Fibroblast of lung (primary cell): Measurements from ENCODE around the gene TRIM62.

Source experiments
- EZH2 ChIP-seq: IDR thresholded peaks from 2 replicates; pipeline ENCODE4 v1.5.1; 2012; ENCODE audit warnings: low read length, control low read depth, mild to moderate bottlenecking; ENCODE audit errors: missing control alignments
- TF ChIP-seq, protein P1 (sequence below), 2 donors: IDR thresholded peaks in 1 of 2; conservative IDR thresholded peaks in 1 of 2; 1 replicate in 1 of 2; 2 replicates in 1 of 2; pipeline ENCODE4 v1.5.1; 2011 to 2012; ENCODE audit warnings: low read length in 2 of 2, control low read depth in 1 of 2, inconsistent platforms in 1 of 2, low read depth in 1 of 2, mild to moderate bottlenecking in 1 of 2

DNA sequence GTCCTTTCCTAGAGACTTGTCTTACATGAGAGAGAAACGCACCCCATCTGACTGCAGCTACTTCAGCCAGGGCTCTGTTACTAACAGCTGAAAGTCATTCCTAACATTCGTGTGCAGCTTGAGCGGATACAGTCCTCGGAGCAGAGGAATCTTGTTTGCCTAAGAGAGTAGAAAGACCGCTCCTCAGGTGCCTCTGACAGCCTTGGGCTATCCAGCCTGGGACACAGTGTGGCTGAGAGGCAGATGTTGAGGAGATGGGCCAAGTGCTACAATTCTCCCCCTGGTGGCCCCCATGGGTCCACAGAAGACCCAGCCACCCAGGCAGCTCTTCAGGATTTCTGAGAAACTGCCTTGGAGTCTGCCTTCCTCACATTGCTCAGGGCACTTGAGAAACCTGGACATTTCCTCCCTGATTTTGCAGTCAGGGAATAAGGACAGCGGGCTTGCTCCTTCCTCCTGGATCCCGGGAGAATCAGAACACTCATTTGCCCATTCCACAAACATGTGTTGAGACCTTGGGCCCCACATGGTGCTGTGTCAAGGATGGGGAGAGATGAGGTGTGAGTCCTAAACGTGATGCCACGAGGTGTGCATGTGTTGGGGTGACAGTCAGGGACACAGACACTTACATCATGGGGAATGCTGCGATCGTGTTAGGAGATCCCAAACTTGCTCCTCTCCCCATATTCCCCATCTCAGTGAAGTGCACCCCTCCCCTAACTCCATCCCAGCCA lies 13.1 kb downstream of the TRIM62 start:
- TF ChIP-seq, protein P1, sequence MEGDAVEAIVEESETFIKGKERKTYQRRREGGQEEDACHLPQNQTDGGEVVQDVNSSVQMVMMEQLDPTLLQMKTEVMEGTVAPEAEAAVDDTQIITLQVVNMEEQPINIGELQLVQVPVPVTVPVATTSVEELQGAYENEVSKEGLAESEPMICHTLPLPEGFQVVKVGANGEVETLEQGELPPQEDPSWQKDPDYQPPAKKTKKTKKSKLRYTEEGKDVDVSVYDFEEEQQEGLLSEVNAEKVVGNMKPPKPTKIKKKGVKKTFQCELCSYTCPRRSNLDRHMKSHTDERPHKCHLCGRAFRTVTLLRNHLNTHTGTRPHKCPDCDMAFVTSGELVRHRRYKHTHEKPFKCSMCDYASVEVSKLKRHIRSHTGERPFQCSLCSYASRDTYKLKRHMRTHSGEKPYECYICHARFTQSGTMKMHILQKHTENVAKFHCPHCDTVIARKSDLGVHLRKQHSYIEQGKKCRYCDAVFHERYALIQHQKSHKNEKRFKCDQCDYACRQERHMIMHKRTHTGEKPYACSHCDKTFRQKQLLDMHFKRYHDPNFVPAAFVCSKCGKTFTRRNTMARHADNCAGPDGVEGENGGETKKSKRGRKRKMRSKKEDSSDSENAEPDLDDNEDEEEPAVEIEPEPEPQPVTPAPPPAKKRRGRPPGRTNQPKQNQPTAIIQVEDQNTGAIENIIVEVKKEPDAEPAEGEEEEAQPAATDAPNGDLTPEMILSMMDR (conservative IDR thresholded peaks at IDR 0.05 in 1 of 2, IDR thresholded peaks at IDR 0.05 in 1 of 2; ENCODE audit: low read depth in 1 of 2, low read length in 2 of 2): no peak
- no peak for TF ChIP-seq EZH2
